Suprapubic skin (tissue), 4 donors: ENCODE measurements around the gene DUS1L.

ENCODE experiments used
- POLR2A ChIP-seq, 2 donors: fragments of 450-650 bp; IDR thresholded peaks; one replicate each; pipeline ENCODE4 v1.6.1; 2017; ENCODE audit warnings: antibody characterized with exemption in 2 of 2, mild to moderate bottlenecking in 2 of 2, moderate library complexity in 2 of 2
- POLR2AphosphoS5 ChIP-seq, 3 donors: sonication (generic); formaldehyde crosslinking; IDR thresholded peaks; one replicate each; pipeline ENCODE4 v1.6.1; 2017; ENCODE audit warnings: antibody characterized with exemption in 3 of 3
- TF ChIP-seq, protein P1 (sequence below), 2 donors: fragments of 200-600 bp in 1 of 2; fragments of 450-650 bp in 1 of 2; sonication (generic) in 1 of 2; IDR thresholded peaks; one replicate each; pipeline ENCODE4 v1.5.1; 2016 to 2019; ENCODE audit warnings: antibody characterized with exemption in 2 of 2, mild to moderate bottlenecking in 1 of 2, moderate library complexity in 1 of 2

DNA sequence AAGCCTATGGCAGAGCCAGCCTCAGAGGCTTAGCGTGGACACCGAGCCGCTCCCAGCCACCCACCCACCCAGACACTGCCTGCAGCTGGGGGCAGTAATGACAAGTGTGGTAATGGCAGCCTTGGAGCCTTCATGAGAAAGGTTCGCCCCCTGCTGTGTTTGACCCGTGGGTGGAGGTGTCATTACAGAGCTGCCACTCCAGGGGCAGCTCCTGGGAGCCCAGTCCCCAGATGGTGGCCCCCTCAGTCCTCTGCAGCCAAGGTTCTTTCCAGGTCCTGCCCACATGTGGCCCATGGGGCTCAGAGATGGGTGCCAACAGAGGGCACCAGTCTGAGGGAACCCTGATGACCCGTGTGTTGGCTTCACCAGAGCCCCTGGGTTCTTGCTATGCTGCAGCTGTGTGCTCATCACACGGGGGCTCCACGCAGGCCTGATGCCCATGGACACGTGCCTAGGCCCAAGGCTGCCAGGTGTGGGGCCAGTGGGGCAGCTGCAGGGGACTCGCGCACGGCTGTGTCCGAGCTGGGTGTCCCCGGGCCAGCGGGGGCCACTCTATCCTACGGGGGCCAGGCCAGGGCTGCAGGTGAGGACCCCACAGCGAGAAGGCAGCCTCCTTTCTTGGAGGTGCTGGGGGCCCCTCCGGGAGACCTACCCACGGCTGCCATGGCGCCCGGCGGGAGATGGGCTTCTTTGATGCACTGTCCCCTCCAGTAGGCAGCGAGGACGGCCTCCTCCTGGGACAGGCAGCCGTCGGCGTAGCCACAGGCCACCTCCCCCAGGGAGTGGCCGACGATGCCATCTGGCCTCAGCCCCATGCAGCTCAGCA lies 24.3 kb upstream of the DUS1L start:
- TF ChIP-seq, protein P1, sequence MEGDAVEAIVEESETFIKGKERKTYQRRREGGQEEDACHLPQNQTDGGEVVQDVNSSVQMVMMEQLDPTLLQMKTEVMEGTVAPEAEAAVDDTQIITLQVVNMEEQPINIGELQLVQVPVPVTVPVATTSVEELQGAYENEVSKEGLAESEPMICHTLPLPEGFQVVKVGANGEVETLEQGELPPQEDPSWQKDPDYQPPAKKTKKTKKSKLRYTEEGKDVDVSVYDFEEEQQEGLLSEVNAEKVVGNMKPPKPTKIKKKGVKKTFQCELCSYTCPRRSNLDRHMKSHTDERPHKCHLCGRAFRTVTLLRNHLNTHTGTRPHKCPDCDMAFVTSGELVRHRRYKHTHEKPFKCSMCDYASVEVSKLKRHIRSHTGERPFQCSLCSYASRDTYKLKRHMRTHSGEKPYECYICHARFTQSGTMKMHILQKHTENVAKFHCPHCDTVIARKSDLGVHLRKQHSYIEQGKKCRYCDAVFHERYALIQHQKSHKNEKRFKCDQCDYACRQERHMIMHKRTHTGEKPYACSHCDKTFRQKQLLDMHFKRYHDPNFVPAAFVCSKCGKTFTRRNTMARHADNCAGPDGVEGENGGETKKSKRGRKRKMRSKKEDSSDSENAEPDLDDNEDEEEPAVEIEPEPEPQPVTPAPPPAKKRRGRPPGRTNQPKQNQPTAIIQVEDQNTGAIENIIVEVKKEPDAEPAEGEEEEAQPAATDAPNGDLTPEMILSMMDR (IDR thresholded peaks at IDR 0.05): no peak
- TF ChIP-seq POLR2AphosphoS5 (IDR thresholded peaks at IDR 0.05): no peak
- no peak for TF ChIP-seq POLR2A (IDR thresholded peaks at IDR 0.05)
